ENCODE results near the gene GOLGA8K. TPM values are rescaled to one million over a fixed set of nuclear protein-coding genes. Genes with fewer than 3 reads are reported as not detected.

Gene GOLGA8K
- total RNA-seq, 3 donors from 2014 or later = 0.11 TPM; not detected in 2

Other genes starting within 250 kb of the GOLGA8K start
- under 1 TPM in 1 of 3 donors, not detected in 2; 0.16 TPM for gene GOLGA8O, start 52.3 kb upstream of the GOLGA8K start, total RNA-seq
- 1 to 10 TPM in 2 of 3 donors, under 1 TPM in 1; 0.71 to 1.5 (median 1.0) TPM for gene GOLGA8N, start 190.2 kb upstream of the GOLGA8K start, total RNA-seq
- gene ARHGAP11A, start 212.2 kb upstream of the GOLGA8K start, total RNA-seq = 10 to 100 TPM; 22.5 to 32.2 (median 25.2) TPM
- gene SCG5, start 238.4 kb upstream of the GOLGA8K start, total RNA-seq = under 1 TPM in 2 of 3 donors, not detected in 1; 0.30 to 0.42 TPM

Measured in activated T-cell treated with anti-CD3 and anti-CD28 coated beads, Interleukin-2, amount 50 U/mL, for 4 hours (primary cell).